Medulla oblongata (tissue), 1 donor: ENCODE results near the gene RBMS3.

Experiments used
- DNase-seq: peaks from one replicate; pipeline ENCODE4 v3.0.0-alpha.2; 2015; ENCODE audit errors: extremely low spot score

RBMS3 gene

DNA sequence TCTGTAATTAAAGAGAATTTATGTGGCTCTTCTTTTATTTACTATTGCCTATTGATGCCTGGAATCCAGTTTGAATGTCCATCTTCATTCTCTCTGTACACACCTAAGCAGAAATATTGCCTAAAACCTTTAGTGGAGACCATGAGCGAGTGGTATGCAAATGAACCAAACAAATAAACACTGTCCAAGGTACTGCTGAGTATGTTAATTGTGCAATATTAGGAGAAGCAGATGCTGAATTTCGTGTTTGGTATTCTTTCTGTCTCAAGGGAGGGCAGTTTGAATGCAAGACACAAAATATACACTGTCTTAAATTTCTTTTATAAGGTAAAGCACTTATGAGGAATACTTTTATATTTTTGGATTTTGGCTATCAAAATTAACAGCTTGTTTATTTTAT, 440.9 kb downstream of the RBMS3 start:
- no peak for DNase-seq

GRCh38 chr3:29731050-29731449, 450.2 kb downstream of the RBMS3 start:
- DNase-seq: no peak

DNA sequence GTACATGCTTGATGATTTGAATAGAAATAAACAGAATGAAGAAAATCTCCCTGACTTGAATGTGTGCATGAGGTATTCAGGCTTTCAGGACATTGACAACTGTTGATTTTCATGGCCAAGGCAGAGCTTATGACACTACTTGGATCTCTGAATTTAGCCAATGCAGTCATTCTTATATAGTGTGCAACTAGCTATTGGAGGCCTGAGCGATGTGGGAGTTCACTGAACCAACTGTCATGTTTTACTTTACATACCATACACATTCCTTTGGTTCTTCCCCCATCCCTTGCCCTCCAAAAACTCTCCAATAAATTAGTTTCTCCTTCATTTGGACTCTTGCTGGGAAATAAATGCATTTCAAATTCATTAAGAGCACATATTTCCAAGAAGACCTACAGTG, 460.4 kb downstream of the RBMS3 start:
- no peak for DNase-seq

DNA sequence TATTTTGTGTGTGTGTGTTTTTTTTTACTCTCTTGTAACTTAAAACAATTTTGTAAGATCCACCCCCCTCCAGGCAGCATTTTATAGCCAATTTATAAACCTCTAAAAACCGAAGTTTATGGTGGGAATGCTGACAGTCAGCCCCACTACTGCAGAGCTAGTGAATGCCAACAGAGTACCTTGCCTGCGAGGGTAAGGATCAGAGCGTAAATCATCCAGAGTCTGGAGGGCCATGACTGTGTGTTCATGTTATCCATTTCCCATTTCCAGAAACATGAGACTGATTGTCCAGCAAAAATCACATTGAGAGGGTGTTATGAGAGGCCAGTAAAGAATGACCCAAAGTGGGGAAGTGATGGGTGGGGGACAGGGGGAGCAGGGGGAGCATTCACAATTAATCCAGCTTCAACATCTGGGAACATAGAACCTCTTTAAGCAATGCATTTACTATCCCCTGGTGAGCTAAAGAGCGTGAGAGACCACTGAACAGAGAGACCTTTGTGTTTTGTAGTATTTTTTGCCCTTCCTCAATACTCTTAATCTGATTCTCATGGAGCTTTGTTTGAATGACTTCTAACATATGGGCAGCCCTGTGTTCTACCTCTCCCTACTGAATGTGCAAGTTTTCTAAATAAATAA, 464.5 kb downstream of the RBMS3 start:
- DNase-seq: no peak

DNA sequence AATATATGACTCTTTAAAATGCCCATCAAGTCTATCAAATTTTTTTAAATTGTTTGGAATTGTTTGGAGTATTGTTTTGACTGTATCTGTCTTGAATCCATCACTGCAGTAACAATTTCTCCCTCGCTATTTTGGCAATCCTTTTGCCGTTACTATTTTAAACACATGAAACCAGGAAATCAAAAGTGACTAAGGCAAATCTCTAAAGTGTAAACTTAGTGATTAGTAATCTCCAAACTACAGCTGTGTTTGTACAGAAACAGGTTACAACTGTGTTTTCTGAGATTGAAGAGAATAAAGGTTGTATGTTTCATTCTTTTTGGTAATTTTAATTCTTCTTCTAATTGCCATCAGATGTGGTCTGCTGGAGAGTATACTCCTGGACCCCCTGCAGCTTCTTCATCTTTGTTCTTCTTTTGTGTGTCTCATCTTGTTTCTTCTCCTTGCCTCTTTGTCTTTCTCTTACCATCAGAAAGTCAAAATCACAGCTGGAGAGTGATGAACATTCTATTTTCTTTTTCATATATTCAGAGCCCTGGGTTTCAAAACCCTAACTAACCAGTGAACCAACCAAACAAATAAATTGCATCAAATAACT, 465.4 kb downstream of the RBMS3 start:
- DNase-seq: no peak

GRCh38 chr3:29747991-29748390, 467.1 kb downstream of the RBMS3 start:
- no peak for DNase-seq

GRCh38 chr3:29751647-29752314, 470.9 kb downstream of the RBMS3 start:
- no peak for DNase-seq

- DNase-seq: no peak
These were observed 473.5 kb downstream of the RBMS3 start for GRCh38 chr3:29754346-29754745.

DNA sequence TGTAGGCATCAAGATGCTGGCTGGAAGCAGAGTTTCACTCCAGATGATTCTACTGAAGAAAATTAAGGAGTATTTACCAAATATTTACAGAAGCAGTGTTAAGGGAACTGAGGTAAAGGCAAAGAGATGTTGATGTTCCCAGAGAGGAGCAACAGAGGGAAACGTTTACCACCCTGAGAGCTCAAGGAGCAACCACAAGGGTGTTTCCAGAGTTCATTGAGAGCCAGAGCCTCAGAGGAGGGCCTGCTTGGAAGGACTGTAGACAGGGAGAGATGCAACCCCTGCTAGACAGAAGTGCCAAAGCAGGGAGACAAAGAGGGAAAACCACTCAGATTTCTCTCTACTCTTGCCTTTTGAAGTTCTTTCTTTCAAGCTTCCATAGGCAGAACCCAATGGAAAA, 474.5 kb downstream of the RBMS3 start:
- no peak for DNase-seq

DNA sequence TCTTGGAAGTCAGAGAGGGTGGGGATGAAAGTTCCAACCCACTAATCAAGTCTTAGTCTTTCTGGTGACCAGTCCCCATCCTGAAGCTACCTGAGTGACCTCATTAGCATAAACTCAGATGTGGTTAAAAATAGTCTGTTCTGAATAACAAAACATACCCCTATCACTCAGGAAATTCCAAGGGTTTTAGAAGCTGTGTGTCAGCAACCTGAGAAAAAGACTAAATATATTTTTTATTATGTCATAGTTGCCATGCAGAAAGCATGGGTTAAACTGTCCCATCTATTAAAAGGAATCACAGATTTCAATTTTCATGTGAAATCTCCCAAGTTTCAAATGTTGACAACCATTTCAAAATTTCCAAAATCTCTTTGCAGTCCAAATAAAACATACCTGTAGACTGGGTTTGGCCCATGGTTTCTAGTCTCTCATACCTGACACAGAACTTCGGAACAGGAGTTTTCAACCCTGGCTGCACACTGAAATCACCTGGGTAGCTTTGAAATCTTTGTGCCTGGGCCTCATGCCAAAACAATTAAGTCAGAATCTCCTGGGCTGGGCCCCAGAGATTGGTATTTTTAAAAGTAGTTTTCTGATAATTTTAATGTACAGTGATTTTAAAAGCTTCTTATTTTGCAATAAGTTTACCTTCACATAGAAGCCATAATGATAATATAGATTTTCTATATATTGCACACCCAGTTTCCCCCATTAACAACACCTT, 476.3 kb downstream of the RBMS3 start:
- DNase-seq: no peak

GRCh38 chr3:29758108-29758433, 477.2 kb downstream of the RBMS3 start:
- no peak for DNase-seq

DNA sequence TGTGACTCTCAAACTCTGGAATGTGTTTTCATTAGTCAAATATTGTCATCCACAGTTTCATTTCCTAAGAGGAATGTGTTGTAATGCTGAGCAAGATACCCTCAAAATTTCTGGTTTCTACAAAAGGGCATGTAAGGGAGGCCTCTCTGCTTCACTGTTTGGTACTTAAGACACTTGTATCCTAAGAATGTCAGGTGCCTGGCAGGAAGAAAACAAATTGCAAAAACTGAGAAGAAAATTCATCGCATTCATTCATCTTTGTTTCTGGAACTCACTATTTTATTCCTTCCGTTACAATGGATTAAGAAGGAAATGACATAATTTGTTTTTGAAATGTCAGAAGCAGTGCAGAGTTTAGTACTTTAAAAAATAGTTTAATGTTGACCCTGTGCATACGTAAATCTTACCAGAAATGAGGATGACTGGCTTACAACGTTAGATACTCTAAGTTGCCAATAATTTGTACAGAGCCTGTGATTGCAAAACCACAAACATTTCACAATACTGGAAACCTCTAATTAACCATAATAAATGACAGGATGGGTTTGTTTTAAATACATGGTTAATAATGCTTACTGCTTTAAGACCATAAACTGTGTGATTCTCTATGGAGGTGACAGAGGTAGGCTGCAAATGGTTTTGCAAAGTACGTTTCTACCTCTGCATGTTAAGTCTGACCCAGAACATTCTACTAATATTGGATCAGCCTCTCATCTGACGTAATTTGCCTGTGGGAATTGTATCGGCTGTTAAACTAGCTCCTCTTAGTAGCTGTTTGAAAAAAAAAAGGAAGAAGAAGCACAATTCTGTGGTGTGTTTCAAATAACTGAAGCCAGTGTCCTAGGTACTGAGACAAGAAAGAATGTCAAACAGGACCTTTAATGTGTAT, 477.8 kb downstream of the RBMS3 start:
- DNase-seq: no peak

DNA sequence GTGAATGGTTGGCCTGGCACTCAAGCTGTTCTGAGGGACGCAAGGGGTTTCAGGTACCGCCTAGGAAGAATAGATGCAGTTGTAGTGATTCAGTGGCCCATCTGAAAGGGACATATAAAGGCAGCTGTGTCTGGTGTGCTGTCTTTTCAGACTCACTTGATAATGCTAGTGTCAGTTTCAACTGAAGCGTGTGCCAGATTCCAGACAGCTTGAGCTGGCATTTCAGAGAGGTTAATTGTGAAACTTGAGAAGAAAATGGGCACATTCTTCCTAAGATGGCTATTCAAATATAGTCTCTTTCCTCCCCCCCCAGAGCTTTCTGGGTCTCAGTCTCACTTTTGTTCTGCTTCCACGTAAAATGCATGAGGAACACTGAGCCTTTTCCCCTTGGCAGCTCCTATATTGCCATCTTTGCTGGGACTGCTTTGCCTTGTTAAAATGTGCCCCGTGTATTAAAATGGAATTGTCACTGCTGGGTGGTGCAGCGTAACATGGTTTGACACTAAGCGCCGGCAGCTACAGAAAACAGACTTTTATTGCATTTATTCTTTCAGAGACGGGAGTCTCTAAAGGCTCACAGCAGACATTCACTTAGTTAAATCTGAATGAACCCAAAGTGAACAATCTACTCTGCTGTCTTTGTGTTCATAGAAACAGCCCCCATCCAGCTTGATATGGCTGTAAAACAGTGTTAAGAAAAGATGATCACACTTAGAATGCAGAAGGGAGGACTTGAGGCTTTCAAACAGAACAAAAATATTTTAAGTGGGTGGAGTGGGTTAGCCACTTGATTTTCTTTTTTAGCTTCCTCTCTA, 478.7 kb downstream of the RBMS3 start:
- no peak for DNase-seq

- DNase-seq: no peak
These were observed 479.4 kb downstream of the RBMS3 start for GRCh38 chr3:29760226-29760685.

GRCh38 chr3:29761517-29761916, 480.6 kb downstream of the RBMS3 start:
- no peak for DNase-seq

DNA sequence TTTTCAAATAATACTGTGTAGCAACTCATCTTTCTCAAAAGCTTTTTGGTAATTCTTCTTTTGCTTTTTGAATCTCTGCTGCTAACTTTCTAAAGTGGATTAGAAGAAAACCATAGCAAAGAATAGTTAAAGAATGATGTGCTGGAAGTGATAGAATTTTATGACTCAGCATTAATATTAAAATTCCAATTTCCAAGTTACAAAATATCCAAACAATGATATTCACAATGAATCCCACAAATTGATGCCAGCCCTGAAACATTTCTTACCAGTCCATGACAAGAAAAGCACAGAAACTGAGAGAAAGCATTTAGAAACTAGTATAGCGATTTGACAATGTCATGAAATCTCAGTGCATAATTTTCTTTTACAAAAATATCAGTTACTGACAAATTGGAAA, 482.2 kb downstream of the RBMS3 start:
- DNase-seq: no peak

- DNase-seq: no peak
These were observed 483.2 kb downstream of the RBMS3 start for GRCh38 chr3:29764041-29764440.

DNA sequence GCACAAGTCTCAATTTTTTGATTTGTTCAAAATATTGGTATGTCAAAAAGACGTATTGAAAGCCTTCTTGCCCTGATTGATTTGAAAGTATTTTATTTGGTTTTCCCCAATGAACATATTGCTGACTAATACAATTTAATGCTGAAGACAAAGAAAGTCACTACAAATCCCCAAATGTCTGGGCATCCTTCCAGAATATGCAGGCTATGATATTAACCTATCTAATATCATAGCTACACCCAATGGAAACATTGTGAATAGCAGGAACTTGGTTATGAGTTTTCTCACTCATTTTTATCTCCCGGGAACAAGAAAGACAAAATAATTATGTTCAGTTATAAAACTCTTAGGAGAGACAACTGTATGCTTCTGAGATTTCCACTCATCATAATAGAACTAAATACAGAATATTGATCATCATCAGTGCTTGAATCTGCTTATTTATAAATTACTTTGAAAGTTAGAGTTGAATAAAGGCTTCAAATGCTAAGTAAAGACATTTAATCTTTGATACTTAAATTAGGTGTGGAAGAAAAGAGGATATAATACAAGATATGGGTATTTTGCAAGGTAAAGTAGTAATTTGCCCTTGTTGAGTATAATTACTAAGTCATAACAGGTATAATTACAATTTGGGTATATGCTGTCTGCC, 483.9 kb downstream of the RBMS3 start:
- DNase-seq: peak; percentile 26

GRCh38 chr3:29771602-29772001, 490.7 kb downstream of the RBMS3 start:
- no peak for DNase-seq

GRCh38 chr3:29772436-29772835, 491.6 kb downstream of the RBMS3 start:
- no peak for DNase-seq
